Upper lobe of left lung (tissue), 6 donors: ENCODE data around the gene FYN. TPM values are rescaled to one million over a fixed set of nuclear protein-coding genes. Genes with fewer than 3 reads are reported as not detected.
A peak's percentile ranks its signal among the peaks of the same experiment; 100 is the strongest.

Source experiments
- ATAC-seq, 2 donors: fragments of 200-7000 bp; cut with Tn5 transposase; one replicate each; pipeline ENCODE4 v1.9.1; 2022; ENCODE audit warnings: mild to moderate bottlenecking in 2 of 2, moderate library complexity in 2 of 2; ENCODE audit not compliant: low FRiP score in 2 of 2
- DNase-seq, 2 donors: peaks; one replicate each; pipeline ENCODE4 v3.0.0-alpha.2; 2019 to 2020
- H3K27ac ChIP-seq, 4 donors: fragments of 200-600 bp; sonication (generic); one replicate each; pipeline ENCODE4 v1.5.1; 2016 to 2019
- H3K27me3 ChIP-seq, 4 donors: fragments of 200-600 bp; sonication (generic); one replicate each; pipeline ENCODE4 v1.5.1; 2017 to 2019
- H3K36me3 ChIP-seq, 4 donors: fragments of 200-600 bp; sonication (generic); one replicate each; pipeline ENCODE4 v1.5.1; 2016 to 2019
- H3K4me1 ChIP-seq, 4 donors: fragments of 200-600 bp; sonication (generic); one replicate each; pipeline ENCODE4 v1.5.1; 2018 to 2019
- H3K4me3 ChIP-seq, 4 donors: fragments of 200-600 bp; sonication (generic); one replicate each; pipeline ENCODE4 v1.5.1; 2017 to 2019; ENCODE audit warnings: mild to moderate bottlenecking in 2 of 4, moderate library complexity in 1 of 4
- H3K9me3 ChIP-seq, 4 donors: fragments of 200-600 bp; sonication (generic); one replicate each; pipeline ENCODE4 v1.5.1; 2018 to 2019
- EP300 ChIP-seq, 4 donors: sonication (generic); formaldehyde crosslinking; IDR thresholded peaks; one replicate each; pipeline ENCODE4 v1.5.1; 2017; ENCODE audit warnings: antibody characterized with exemption in 4 of 4, control low read depth in 2 of 4
- POLR2A ChIP-seq, 4 donors: fragments of 450-650 bp; IDR thresholded peaks; one replicate each; pipeline ENCODE4 v1.5.1; 2016 to 2017; ENCODE audit warnings: antibody characterized with exemption in 4 of 4, mild to moderate bottlenecking in 2 of 4
- POLR2AphosphoS5 ChIP-seq, 2 donors: sonication (generic); formaldehyde crosslinking; IDR thresholded peaks; one replicate each; pipeline ENCODE4 v1.5.1; 2017; ENCODE audit warnings: antibody characterized with exemption in 2 of 2
- WGBS, 2 donors: methylation state at CpG; one replicate each; pipeline ENCODE4 v1.1.5; 2017 to 2018; 5-methylcytosine and 5-hydroxymethylcytosine counted together
- total RNA-seq, 6 donors: library from RNA; depleted of rRNA in 4 of 6; stranded (reverse); fragments of >200 nt in 4 of 6; gene quantifications; one replicate each; pipeline versions ENCODE4 v1.1.0 to v1.2.1, GENCODE V29; 2016 to 2021
- TF ChIP-seq, protein P1 (sequence below), 6 experiments: fragments of 450-650 bp in 4 of 6; fragments of 200-600 bp in 2 of 6; sonication (generic) in 2 of 6; IDR thresholded peaks; one replicate each; pipeline ENCODE4 v1.5.1; 2016 to 2019; ENCODE audit warnings: antibody characterized with exemption in 6 of 6
- donor health status: DM: no; HTN: no; CAD: no; lungs with moderate emphysema.
- donor health status: DM: no; HTN: yes; CAD: no; lungs with severe emphysema.

Gene FYN
- total RNA-seq, 6 donors from 2014 or later, result 69.1 to 181 (median 113) TPM

DNA sequence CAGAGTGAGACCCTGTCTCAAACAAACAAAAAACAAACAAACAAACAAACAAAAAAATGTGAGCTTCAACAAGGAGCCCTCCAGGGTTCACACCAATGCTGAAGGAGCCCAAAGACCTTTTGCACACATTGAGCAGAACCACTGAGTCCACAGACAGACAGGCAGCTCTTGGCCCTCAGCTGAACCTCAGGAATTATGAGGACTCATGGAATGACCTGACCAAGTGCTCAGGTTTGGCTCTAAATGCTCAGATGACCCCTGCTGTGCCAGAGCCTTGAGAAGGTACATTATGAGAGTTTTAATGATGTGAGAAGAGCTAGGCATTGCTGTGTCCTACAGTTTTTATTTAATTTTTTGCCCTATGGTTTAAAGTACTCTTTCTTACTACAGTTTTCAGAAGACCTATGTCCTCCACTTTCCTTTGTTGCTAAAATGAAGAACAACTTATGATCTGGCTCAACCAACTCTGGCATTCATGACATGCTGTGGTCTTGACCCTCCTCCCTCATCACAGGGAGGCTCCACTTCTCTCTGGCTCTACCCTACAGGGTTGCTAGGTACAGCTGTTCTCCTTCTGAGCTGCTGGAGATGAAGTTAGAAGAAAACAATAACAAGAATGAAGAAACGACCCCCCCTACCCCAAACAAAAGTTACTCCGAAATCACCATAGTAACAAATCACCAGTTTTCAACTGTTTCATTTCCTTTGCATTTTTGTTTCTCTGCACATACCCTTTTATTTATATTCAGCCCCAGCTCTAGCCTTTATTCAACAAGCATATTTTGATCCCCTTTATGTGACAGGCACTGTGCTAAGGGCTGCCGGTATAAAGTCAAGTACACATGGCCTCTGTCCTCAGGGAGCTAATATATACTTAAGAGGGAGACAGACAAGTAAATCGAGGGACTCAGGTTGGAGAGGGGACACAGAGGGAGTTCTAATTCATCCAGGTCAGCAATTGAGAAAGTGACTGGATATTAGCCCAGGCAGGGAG, 138.9 kb downstream of the FYN start:
- 59% methylated on average over 4 of the region's 4 CpGs for WGBS, 2 donors
- no peak overlapping the region for H3K4me3 ChIP-seq
- H3K27me3 ChIP-seq, result no peaks in the 10 kb centered on the region
- ATAC-seq (no peak), DNase-seq (no peak)
- no peaks in the 10 kb centered on the region for H3K36me3 ChIP-seq
- TF ChIP-seq, protein P1, sequence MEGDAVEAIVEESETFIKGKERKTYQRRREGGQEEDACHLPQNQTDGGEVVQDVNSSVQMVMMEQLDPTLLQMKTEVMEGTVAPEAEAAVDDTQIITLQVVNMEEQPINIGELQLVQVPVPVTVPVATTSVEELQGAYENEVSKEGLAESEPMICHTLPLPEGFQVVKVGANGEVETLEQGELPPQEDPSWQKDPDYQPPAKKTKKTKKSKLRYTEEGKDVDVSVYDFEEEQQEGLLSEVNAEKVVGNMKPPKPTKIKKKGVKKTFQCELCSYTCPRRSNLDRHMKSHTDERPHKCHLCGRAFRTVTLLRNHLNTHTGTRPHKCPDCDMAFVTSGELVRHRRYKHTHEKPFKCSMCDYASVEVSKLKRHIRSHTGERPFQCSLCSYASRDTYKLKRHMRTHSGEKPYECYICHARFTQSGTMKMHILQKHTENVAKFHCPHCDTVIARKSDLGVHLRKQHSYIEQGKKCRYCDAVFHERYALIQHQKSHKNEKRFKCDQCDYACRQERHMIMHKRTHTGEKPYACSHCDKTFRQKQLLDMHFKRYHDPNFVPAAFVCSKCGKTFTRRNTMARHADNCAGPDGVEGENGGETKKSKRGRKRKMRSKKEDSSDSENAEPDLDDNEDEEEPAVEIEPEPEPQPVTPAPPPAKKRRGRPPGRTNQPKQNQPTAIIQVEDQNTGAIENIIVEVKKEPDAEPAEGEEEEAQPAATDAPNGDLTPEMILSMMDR (IDR thresholded peaks at IDR 0.05), result no peak
- TF ChIP-seq EP300 (IDR thresholded peaks at IDR 0.05) (no peak), POLR2AphosphoS5 (IDR thresholded peaks at IDR 0.05) (no peak), POLR2A (IDR thresholded peaks at IDR 0.05) (no peak)
- H3K27ac ChIP-seq, result no peak overlapping the region
- peaks cover 35 to 67% (median 49%) of the 10 kb centered on the region in 4 donors for H3K4me1 ChIP-seq
- H3K9me3 ChIP-seq, result peaks cover 0 to 7% (median 3%) of the 10 kb centered on the region in 4 donors

DNA sequence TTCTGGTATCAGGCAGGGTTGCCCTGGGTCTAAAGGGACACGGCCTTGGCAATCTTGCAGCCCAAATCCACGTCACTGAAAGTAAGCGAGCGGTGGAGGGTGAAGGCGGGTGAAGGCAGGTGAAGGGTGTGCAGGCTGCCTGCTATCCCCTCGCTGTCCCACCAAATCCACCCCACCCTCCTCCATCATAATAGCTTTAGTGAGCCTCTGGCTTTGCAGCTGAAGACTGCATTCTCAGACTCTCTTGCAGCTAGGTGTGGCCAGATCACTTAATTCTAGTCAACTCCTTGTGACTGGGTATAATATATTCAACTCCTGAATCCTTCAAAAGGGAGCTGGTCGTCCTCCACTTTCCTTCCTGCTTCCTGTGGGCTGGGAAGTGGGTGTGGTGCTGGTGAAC, 140.9 kb downstream of the FYN start:
- TF ChIP-seq POLR2A (IDR thresholded peaks at IDR 0.05) (no peak), POLR2AphosphoS5 (IDR thresholded peaks at IDR 0.05) (no peak), EP300 (IDR thresholded peaks at IDR 0.05) (no peak)
- TF ChIP-seq, protein P1 (IDR thresholded peaks at IDR 0.05), result no peak
- no peak overlapping the region for H3K4me3 ChIP-seq
- H3K36me3 ChIP-seq, result no peaks in the 10 kb centered on the region
- WGBS, 2 donors, result 89 to 93% methylated on average over 7 of the region's 7 CpGs
- peaks cover 17 to 48% (median 34%) of the 10 kb centered on the region in 4 donors for H3K4me1 ChIP-seq
- peaks cover 0 to 7% (median 3%) of the 10 kb centered on the region in 4 donors for H3K9me3 ChIP-seq
- no peaks in the 10 kb centered on the region for H3K27me3 ChIP-seq
- DNase-seq (no peak), ATAC-seq (no peak)
- H3K27ac ChIP-seq, result no peak overlapping the region

GRCh38 chr6:111731456-111732195, 141.6 kb downstream of the FYN start:
- H3K4me3 ChIP-seq, result no peak overlapping the region
- peaks cover 0 to 7% (median 3%) of the 10 kb centered on the region in 4 donors for H3K9me3 ChIP-seq
- 59 to 74% methylated on average over 6 of the region's 6 CpGs for WGBS, 2 donors
- ATAC-seq, result no peak
- TF ChIP-seq POLR2AphosphoS5 (IDR thresholded peaks at IDR 0.05) (no peak), EP300 (IDR thresholded peaks at IDR 0.05) (no peak), POLR2A (IDR thresholded peaks at IDR 0.05) (no peak)
- TF ChIP-seq, protein P1 (IDR thresholded peaks at IDR 0.05), result no peak
- H3K27me3 ChIP-seq, result no peaks in the 10 kb centered on the region
- no peak for DNase-seq
- H3K27ac ChIP-seq, result peak overlapping the region in 2 of 4 donors; percentile 69 to 74
- H3K4me1 ChIP-seq, result peaks cover 15 to 41% (median 27%) of the 10 kb centered on the region in 4 donors
- no peaks in the 10 kb centered on the region for H3K36me3 ChIP-seq

GRCh38 chr6:111730864-111731263, 142.4 kb downstream of the FYN start:
- Histone ChIP-seq H3K36me3 (no peaks in the 10 kb centered on the region), H3K27ac (peak overlapping the region in 3 of 4 donors; percentile 6 to 74 (median 69)), H3K4me3 (no peak overlapping the region), H3K9me3 (peaks cover 0 to 7% (median 3%) of the 10 kb centered on the region in 4 donors), H3K4me1 (peaks cover 8 to 33% (median 20%) of the 10 kb centered on the region in 4 donors), H3K27me3 (no peaks in the 10 kb centered on the region)
- peak in 1 of 2 donors; percentile 28 for DNase-seq
- ATAC-seq, result peak in 1 of 2 donors; percentile 23
- WGBS, 2 donors, result 61% methylated on average over 11 of the region's 11 CpGs
- TF ChIP-seq EP300 (IDR thresholded peaks at IDR 0.05) (no peak), POLR2A (IDR thresholded peaks at IDR 0.05) (no peak), POLR2AphosphoS5 (IDR thresholded peaks at IDR 0.05) (no peak)
- TF ChIP-seq, protein P1 (IDR thresholded peaks at IDR 0.05), result no peak
